BLaER1 treated with 17β-estradiol and CSF1 and Interleukin-3, amounts not matched to agents 10 nM and 100 nM (cell line): ENCODE results near the gene LRG1.

Source experiments
- H3K27ac ChIP-seq, 11 experiments: shearing (Covaris generic); formaldehyde crosslinking; 2 replicates each; pipeline ENCODE4 v1.8.1; 2022
- H3K27me3 ChIP-seq, 11 experiments: shearing (Covaris generic); formaldehyde crosslinking; 2 replicates each; pipeline ENCODE4 v1.8.1; 2022
- H3K36me3 ChIP-seq, 11 experiments: shearing (Covaris generic); formaldehyde crosslinking; 2 replicates each; pipeline ENCODE4 v1.8.1; 2022
- H3K4me1 ChIP-seq, 10 experiments: shearing (Covaris generic); formaldehyde crosslinking; 2 replicates each; pipeline ENCODE4 v1.8.1; 2022
- H3K4me2 ChIP-seq, 11 experiments: shearing (Covaris generic); formaldehyde crosslinking; 2 replicates each; pipeline ENCODE4 v1.8.1; 2022
- H3K4me3 ChIP-seq, 10 experiments: shearing (Covaris generic); formaldehyde crosslinking; 2 replicates each; pipeline ENCODE4 v1.8.1; 2022
- H3K9ac ChIP-seq, 11 experiments: shearing (Covaris generic); formaldehyde crosslinking; 2 replicates each; pipeline ENCODE4 v1.8.1; 2022
- H3K9me3 ChIP-seq, 11 experiments: shearing (Covaris generic); formaldehyde crosslinking; replicated peaks in 1 of 11; 2 replicates each; pipeline ENCODE4 v1.8.1; 2022
- H4K20me1 ChIP-seq, 11 experiments: shearing (Covaris generic); formaldehyde crosslinking; 2 replicates each; pipeline ENCODE4 v1.8.1; 2022
- Cebpa-rat ChIP-seq, 11 experiments: shearing (Covaris generic); IDR thresholded peaks; 2 replicates each; pipeline ENCODE4 v1.8.1; 2022

The LRG1 gene

DNA sequence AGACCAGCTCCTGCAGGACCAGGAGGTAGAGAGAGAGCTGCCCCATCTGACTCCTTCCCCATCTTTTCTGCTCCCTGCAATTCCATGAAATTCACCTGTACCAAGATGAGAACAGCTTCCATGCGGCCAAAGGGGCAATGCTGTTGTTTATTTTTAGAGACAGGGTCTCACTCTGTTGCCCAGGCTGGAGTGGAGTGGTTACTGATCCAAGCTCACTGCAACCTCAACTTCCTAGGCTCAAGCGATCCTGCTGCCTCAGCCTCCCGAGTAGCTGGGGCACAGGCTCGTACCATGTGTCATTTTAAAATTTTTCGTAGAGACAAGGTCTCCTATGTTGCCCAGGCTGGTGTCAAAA is 18.0 kb downstream of the LRG1 start:
- H3K4me1 ChIP-seq, result peaks cover 0 to 37% (median 18%) of the 10 kb centered on the region in 10 experiments; a peak in 17 of 20 replicates
- no peak overlapping the region for H3K27ac ChIP-seq
- no peak for TF ChIP-seq Cebpa-rat (IDR thresholded peaks at IDR 0.05)
- H3K27me3 ChIP-seq, result no peaks in the 10 kb centered on the region
- no peaks in the 10 kb centered on the region for H3K36me3 ChIP-seq
- H4K20me1 ChIP-seq, result no peaks in the 10 kb centered on the region; a peak in 1 of 22 replicates
- H3K9ac ChIP-seq, result peak overlapping the region in 2 of 11 experiments; percentile 2 to 39; a peak in 2 of 22 replicates
- no peak overlapping the region for H3K4me3 ChIP-seq
- peak overlapping the region in 8 of 11 experiments; percentile 6 to 47 (median 20); a peak in 10 of 22 replicates for H3K4me2 ChIP-seq
- H3K9me3 ChIP-seq, result no peaks in the 10 kb centered on the region

DNA sequence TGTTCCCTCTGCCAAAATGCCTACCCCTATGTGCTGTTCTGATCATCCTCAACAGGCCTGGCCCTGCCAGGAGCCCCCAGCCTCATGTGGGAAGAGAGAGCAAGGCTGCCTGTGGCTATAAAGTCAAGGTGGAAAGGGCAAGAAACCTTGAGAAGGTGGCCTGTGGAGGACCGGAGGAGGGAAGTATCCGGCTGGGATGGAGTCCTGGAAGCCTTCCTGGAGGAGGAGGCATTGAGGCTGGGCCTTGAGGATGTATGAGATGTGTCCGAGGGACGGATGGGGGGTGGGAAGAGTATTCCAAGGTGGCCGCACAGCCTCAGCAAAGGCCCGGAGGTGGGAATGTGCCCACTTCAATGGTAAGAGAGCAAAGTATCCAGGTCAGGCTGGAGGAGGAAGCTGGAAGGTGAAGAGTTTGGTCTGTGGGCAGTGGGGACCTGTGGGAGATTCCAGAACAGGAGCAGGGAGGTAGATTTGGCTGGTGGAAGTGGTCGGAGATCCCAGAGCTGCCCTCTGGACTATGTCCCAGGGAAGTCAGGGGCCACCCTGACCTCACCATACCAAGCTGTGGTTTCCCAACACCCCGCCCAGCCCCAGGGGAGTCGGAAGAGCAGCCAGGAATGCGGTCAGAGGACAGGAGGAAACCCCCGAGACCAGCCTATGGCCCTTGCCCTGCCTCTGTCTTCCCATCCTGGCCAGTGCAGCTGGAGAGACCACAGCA is 18.5 kb downstream of the LRG1 start:
- Histone ChIP-seq H3K4me2 (peak overlapping the region in 9 of 11 experiments; percentile 5 to 47 (median 18); a peak in 12 of 22 replicates), H3K9ac (peak overlapping the region in 2 of 11 experiments; percentile 2 to 39; a peak in 2 of 22 replicates), H3K36me3 (no peaks in the 10 kb centered on the region), H3K4me3 (no peak overlapping the region), H3K27ac (no peak overlapping the region), H3K27me3 (no peaks in the 10 kb centered on the region), H4K20me1 (no peaks in the 10 kb centered on the region; a peak in 1 of 22 replicates), H3K9me3 (no peaks in the 10 kb centered on the region), H3K4me1 (peaks cover 0 to 40% (median 23%) of the 10 kb centered on the region in 10 experiments; a peak in 17 of 20 replicates)
- no peak for TF ChIP-seq Cebpa-rat (IDR thresholded peaks at IDR 0.05)

DNA sequence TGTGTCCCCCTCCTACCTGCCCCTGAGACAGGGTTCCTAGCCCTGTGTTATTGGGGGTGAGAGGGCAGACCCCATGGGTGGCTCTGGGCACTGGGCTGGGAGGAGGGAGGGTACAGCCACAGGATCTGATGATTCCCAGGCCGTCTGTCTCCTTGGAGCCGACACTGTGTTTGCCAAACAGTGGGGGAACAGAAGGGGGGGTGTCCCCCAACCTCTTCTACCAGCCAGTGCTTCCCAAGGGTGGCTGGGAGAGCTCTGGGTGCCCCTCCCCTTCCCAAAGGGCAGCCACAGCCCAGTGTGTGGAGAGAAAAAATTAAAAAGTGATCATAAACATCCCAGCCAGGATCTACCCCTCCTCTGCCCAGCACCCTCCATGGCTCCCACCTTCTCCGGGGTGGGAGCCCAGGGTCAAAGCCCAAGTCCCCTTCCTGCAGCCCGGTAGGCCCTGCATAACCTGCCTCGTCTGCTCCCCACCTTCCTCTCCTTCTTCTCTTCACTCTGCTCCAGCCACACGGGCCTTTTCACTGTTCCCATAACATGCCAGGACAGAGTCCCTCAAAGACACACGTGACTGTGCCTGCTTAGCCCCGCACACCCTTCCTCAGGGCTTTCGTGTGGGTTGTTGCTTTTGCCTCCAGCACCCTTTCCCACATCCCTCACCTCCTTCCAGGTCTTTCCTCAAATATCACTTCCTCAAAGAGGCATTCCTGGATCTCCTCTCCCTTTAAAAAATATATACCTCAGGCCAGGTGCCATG is 20.1 kb downstream of the LRG1 start:
- no peaks in the 10 kb centered on the region for H3K27me3 ChIP-seq

DNA sequence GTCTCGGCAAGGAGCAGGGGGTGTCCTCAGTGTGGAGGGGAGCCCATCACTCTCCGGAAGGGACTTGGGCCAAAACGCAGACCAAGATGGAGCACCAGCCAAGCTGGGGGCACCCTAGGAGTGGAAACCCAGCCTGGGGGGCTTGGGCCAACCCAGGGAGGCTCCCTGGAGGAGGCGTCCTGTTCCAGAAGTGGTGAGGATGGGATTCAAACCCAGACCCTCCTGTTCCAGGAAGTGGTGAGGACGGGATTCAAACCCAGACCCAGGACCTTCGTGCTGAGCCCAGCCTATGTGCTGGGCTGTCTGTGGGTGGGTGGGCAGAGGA is 20.7 kb downstream of the LRG1 start:
- Histone ChIP-seq H3K4me3 (no peak overlapping the region), H3K4me2 (no peak overlapping the region), H3K4me1 (peaks cover 0 to 40% (median 24%) of the 10 kb centered on the region in 10 experiments; a peak in 17 of 20 replicates), H3K27me3 (no peaks in the 10 kb centered on the region), H3K9ac (0 out of 22 replicates have a peak overlapping the region, but pooled peaks of 1 of the 11 experiments have one; percentile 19), H3K36me3 (no peaks in the 10 kb centered on the region), H3K27ac (no peak overlapping the region), H4K20me1 (no peaks in the 10 kb centered on the region; a peak in 1 of 22 replicates), H3K9me3 (no peaks in the 10 kb centered on the region)
- no peak for TF ChIP-seq Cebpa-rat (IDR thresholded peaks at IDR 0.05)

More for the DNA sequence above, 20.1 kb downstream of the LRG1 start:
- Histone ChIP-seq H3K4me3 (no peak overlapping the region), H3K27ac (no peak overlapping the region), H3K9ac (0 out of 22 replicates have a peak overlapping the region, but pooled peaks of 1 of the 11 experiments have one; percentile 19), H3K4me1 (peaks cover 0 to 40% (median 24%) of the 10 kb centered on the region in 10 experiments; a peak in 17 of 20 replicates), H3K4me2 (no peak overlapping the region), H3K9me3 (no peaks in the 10 kb centered on the region), H4K20me1 (no peaks in the 10 kb centered on the region; a peak in 1 of 22 replicates), H3K36me3 (no peaks in the 10 kb centered on the region)
- no peak for TF ChIP-seq Cebpa-rat (IDR thresholded peaks at IDR 0.05)

DNA sequence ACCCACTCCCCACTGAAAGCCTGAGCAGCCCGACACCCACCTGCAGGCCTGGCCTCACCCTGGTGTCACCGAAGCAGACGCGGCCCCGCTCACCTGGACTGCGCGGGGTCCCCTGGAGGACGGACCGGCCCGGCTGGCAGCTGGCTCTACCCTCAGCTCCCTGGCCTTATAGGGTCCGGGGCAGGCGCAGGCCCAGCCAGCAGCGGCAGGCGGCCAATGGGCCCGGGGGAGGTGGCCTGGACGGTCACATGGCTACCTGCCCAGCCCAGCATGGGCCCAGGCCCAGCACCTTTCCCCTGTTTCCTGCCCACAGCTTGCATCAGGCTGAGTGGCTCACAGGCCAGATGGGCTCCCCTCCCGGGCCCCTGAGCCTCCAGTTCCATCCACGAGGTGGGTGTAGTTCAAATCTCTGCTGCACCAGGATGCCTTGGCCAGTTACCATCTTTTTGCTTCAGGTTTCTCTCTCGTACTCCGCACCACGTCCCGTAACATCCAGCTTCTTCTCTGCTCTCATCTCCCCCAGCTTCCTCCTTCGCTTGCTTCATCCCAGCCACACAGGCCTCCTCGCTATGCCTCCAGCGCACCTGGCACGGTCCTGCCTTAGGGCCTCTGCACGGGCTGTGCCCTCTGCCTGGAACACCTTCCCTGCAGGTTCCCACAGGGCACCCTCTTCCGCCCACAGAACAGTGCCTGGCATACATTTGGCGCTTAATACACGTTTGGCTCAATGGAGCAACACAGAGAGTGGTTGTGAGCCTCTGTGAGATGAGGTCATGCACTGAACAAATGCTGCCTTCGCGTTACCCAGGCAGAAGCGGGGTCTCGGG is 21.3 kb downstream of the LRG1 start, which contains the start of gene PLIN4:
Gene PLIN4 (minus strand): TSS at position 142 of the 827 bp plus-strand sequence. CDS start 214 bp downstream, outside the sequence.
- no peaks in the 10 kb centered on the region for H3K27me3 ChIP-seq
- peak within 1 kb of the TSS in 4 of 11 experiments; percentile 8 to 51 (median 34); a peak in 3 of 22 replicates for H3K9ac ChIP-seq
- H3K27ac ChIP-seq, result peak within 1 kb of the TSS in 1 of 11 experiments; percentile 10; a peak in 1 of 22 replicates
- no peaks in the 10 kb centered on the region for H3K9me3 ChIP-seq
- no peaks in the 10 kb centered on the region for H3K36me3 ChIP-seq
- H4K20me1 ChIP-seq, result no peaks in the 10 kb centered on the region; a peak in 2 of 22 replicates
- peaks cover 0 to 40% (median 24%) of the 10 kb centered on the region in 10 experiments; a peak in 17 of 20 replicates for H3K4me1 ChIP-seq
- no peak within 1 kb of the TSS for H3K4me3 ChIP-seq
- peak within 1 kb of the TSS in 5 of 11 experiments; percentile 32 to 52 (median 49); a peak in 7 of 22 replicates for H3K4me2 ChIP-seq
- no peak for TF ChIP-seq Cebpa-rat (IDR thresholded peaks at IDR 0.05)

DNA sequence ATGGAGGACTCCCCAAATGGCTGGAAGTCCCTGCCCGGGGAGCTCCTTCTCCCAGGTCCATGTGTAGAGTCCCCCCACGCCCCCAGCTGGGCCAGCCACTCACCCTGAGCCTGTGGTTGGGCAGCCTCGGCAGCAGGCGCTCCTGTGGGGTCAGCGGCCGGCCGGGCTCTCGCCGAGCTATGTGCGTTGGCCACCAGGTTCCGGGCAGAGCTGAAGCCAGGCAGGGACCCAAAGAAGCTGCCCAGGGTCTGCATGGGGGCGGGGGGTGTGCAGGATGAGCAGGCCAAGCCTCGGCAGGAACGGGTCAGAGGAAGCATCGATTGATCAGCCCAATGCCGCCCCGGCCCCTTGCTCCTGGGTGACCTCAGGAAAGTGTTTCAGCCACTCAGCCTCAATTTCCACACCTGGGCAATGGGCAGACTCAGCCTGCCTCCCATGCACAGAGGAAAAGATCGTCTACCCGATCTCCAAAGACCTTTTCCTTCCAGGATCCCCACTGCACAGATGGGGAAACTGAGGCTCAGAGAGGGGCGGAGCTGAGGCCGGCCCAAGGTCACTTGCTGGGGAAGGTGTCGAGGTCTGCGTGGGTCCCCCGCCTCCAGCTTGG is 22.3 kb downstream of the LRG1 start:
- H3K4me1 ChIP-seq, result peaks cover 0 to 40% (median 24%) of the 10 kb centered on the region in 10 experiments; a peak in 17 of 20 replicates
- H3K4me2 ChIP-seq, result peak overlapping the region in 5 of 11 experiments; percentile 32 to 52 (median 49); a peak in 7 of 22 replicates
- H4K20me1 ChIP-seq, result no peaks in the 10 kb centered on the region; a peak in 2 of 22 replicates
- no peak overlapping the region; a peak in 1 of 22 replicates for H3K27ac ChIP-seq
- no peaks in the 10 kb centered on the region for H3K27me3 ChIP-seq
- peak overlapping the region in 3 of 11 experiments; percentile 8 to 51 (median 35); a peak in 2 of 22 replicates for H3K9ac ChIP-seq
- no peak overlapping the region for H3K4me3 ChIP-seq
- H3K36me3 ChIP-seq, result no peaks in the 10 kb centered on the region
- no peak for TF ChIP-seq Cebpa-rat (IDR thresholded peaks at IDR 0.05)
- H3K9me3 ChIP-seq, result no peaks in the 10 kb centered on the region

DNA sequence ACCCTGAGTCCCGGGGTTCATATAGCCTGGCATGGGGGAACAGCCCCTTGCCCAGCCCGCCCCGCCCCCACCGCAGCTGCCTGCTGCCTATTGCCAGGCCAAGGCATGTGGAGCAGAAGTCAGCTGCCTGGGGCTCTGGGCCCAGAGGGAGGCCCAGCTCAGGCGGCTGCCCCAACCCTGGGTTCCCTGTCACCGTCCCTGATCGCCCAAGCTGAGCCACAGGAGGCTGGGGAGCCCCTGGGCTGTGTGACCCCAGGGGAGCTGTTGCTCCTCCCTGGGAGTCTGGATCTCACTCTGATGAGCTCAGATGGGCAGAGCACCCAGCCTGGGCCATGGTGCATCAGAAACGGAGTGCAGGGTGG is 22.9 kb downstream of the LRG1 start:
- peak overlapping the region in 5 of 11 experiments; percentile 8 to 59 (median 46); a peak in 7 of 22 replicates for H3K9ac ChIP-seq
- H3K9me3 ChIP-seq, result no peaks in the 10 kb centered on the region
- H3K4me3 ChIP-seq, result no peak overlapping the region
- no peaks in the 10 kb centered on the region for H3K36me3 ChIP-seq
- no peaks in the 10 kb centered on the region; a peak in 2 of 22 replicates for H4K20me1 ChIP-seq
- H3K27me3 ChIP-seq, result no peaks in the 10 kb centered on the region
- peaks cover 0 to 36% (median 19%) of the 10 kb centered on the region in 10 experiments; a peak in 17 of 20 replicates for H3K4me1 ChIP-seq
- peak overlapping the region in 5 of 11 experiments; percentile 32 to 52 (median 49); a peak in 9 of 22 replicates for H3K4me2 ChIP-seq
- TF ChIP-seq Cebpa-rat (IDR thresholded peaks at IDR 0.05), result no peak
- no peak overlapping the region; a peak in 2 of 22 replicates for H3K27ac ChIP-seq
